GM19193 (cell line): ENCODE results near the gene ADCY5.

Source experiments
- POLR2A ChIP-seq: IDR thresholded peaks from 4 replicates; pipeline ENCODE4 v1.6.1; 2011; ENCODE audit not compliant: insufficient read depth, insufficient read length; ENCODE audit errors: extremely low read depth

Gene ADCY5

GRCh38 chr3:123344907-123345594, 103.8 kb downstream of the ADCY5 start:
- TF ChIP-seq POLR2A: no peak

- no peak for TF ChIP-seq POLR2A
Measured at GRCh38 chr3:123344175-123344906, 104.5 kb downstream of the ADCY5 start.

GRCh38 chr3:123343296-123344174, 105.4 kb downstream of the ADCY5 start:
- no peak for TF ChIP-seq POLR2A

- TF ChIP-seq POLR2A: no peak
Measured at GRCh38 chr3:123342631-123343080, 106.2 kb downstream of the ADCY5 start.

- TF ChIP-seq POLR2A: no peak
Measured at GRCh38 chr3:123341871-123342630, 106.8 kb downstream of the ADCY5 start.

- no peak for TF ChIP-seq POLR2A
Measured at GRCh38 chr3:123340336-123340735, 108.6 kb downstream of the ADCY5 start.

- TF ChIP-seq POLR2A: no peak
Measured at GRCh38 chr3:123339302-123339701, 109.6 kb downstream of the ADCY5 start.

GRCh38 chr3:123338620-123339061, 110.2 kb downstream of the ADCY5 start:
- no peak for TF ChIP-seq POLR2A

- TF ChIP-seq POLR2A: no peak
Measured at GRCh38 chr3:123337948-123338619, 110.8 kb downstream of the ADCY5 start.

- TF ChIP-seq POLR2A: no peak
Measured at GRCh38 chr3:123337226-123337625, 111.7 kb downstream of the ADCY5 start.

- TF ChIP-seq POLR2A: no peak
Measured at GRCh38 chr3:123336441-123336851, 112.4 kb downstream of the ADCY5 start.

GRCh38 chr3:123336001-123336400, 112.9 kb downstream of the ADCY5 start:
- no peak for TF ChIP-seq POLR2A

- TF ChIP-seq POLR2A: no peak
Measured at GRCh38 chr3:123335007-123335670, 113.8 kb downstream of the ADCY5 start.

GRCh38 chr3:123334056-123334455, 114.8 kb downstream of the ADCY5 start:
- TF ChIP-seq POLR2A: no peak

- TF ChIP-seq POLR2A: no peak
Measured at GRCh38 chr3:123333401-123333800, 115.5 kb downstream of the ADCY5 start.
